22Rv1 (cell line): ENCODE data around the gene POU2F1.
"Not testable (repeated sequence)": the region's sequence is repeated elsewhere in the genome, so short reads cannot be mapped to it uniquely, and the experiment has no call there.

Source experiments
- H3K27ac ChIP-seq: fragments of 450-650 bp; 2 replicates; pipeline ENCODE4 v1.5.1; 2017
- CTCF ChIP-seq: fragments of 450-650 bp; IDR thresholded peaks from 2 replicates; pipeline ENCODE4 v1.5.1; 2017; ENCODE audit warnings: mild to moderate bottlenecking
- ZFX ChIP-seq: fragments of 450-650 bp; IDR thresholded peaks from 2 replicates; pipeline ENCODE4 v1.6.1; 2017; ENCODE audit warnings: antibody characterized with exemption, borderline replicate concordance

Gene POU2F1

GRCh38 chr1:167202049-167202448, 18.6 kb upstream of the POU2F1 start:
- no peak for TF ChIP-seq CTCF
- no peak for TF ChIP-seq ZFX
- no peak overlapping the region for H3K27ac ChIP-seq

- H3K27ac ChIP-seq, result not testable (repeated sequence)
These were observed 15.2 kb upstream of the POU2F1 start for GRCh38 chr1:167205306-167206050.

GRCh38 chr1:167206166-167206835, 14.4 kb upstream of the POU2F1 start:
- no peak overlapping the region for H3K27ac ChIP-seq

GRCh38 chr1:167207940-167208623, 12.6 kb upstream of the POU2F1 start:
- no peak overlapping the region for H3K27ac ChIP-seq
- TF ChIP-seq ZFX, result no peak
- peak; percentile 34 for TF ChIP-seq CTCF

More at GRCh38 chr1:167206166-167206835, 14.4 kb upstream of the POU2F1 start:
- TF ChIP-seq ZFX (no peak), CTCF (no peak)

- no peak overlapping the region for H3K27ac ChIP-seq
These were observed 12.1 kb upstream of the POU2F1 start for GRCh38 chr1:167208624-167208976.

GRCh38 chr1:167209044-167209443, 11.6 kb upstream of the POU2F1 start:
- no peak overlapping the region for H3K27ac ChIP-seq
- TF ChIP-seq CTCF (no peak), ZFX (no peak)

More at GRCh38 chr1:167208624-167208976, 12.1 kb upstream of the POU2F1 start:
- TF ChIP-seq ZFX, result no peak
- TF ChIP-seq CTCF, result 0 out of 2 replicates have a peak, but pooled peaks have one; percentile 6

GRCh38 chr1:167210966-167211674, 9.6 kb upstream of the POU2F1 start:
- TF ChIP-seq CTCF (no peak), ZFX (no peak)
- H3K27ac ChIP-seq, result peak overlapping the region; percentile 60
